Measurements from ENCODE around the gene SEMA4B.

Gene SEMA4B

GRCh38 chr15:90202929-90203328 is 1.8 kb downstream of the SEMA4B start:
- ChIA-PET CTCF (interaction anchor here (0.5 to 1.6 kb wide), 2 partner anchors 18 to 306 kb away, joined by 4 to 5 read pairs; no protein-coding TSS in a partner anchor), POLR2A (no interaction called here)
- TF ChIP-seq TARDBP (IDR thresholded peaks at IDR 0.05) (no peak), ELF4 (IDR thresholded peaks at IDR 0.05) (no peak), ARNT (IDR thresholded peaks at IDR 0.05) (no peak)
- no peak for DNase-seq (ENCODE audit: extremely low spot score)

- ChIA-PET CTCF (interaction anchor here (0.5 to 1.6 kb wide), 2 partner anchors 18 to 306 kb away, joined by 4 to 5 read pairs; no protein-coding TSS in a partner anchor), POLR2A (no interaction called here)
- no peak for TF ChIP-seq TARDBP (IDR thresholded peaks at IDR 0.05)
- no peak for TF ChIP-seq PKNOX1 (IDR thresholded peaks at IDR 0.05)
- DNase-seq (ENCODE audit: extremely low spot score): no peak
Measured at GRCh38 chr15:90203473-90203872, 2.3 kb downstream of the SEMA4B start.

GRCh38 chr15:90203922-90204321 is 2.8 kb downstream of the SEMA4B start:
- no peak for DNase-seq (ENCODE audit: extremely low spot score)
- ChIA-PET POLR2A (no interaction called here), CTCF (interaction anchor here (1.6 kb wide), 1 partner anchor 17 kb away, joined by 5 read pairs; no protein-coding TSS in a partner anchor)
- no peak for TF ChIP-seq FOXA1 (IDR thresholded peaks at IDR 0.05)

GRCh38 chr15:90205050-90205848 is 4.1 kb downstream of the SEMA4B start:
- ChIA-PET POLR2A (no interaction called here), CTCF (no interaction called here)
- DNase-seq (ENCODE audit: extremely low spot score): no peak
- TF ChIP-seq ELF4 (IDR thresholded peaks at IDR 0.05): no peak

- POLR2A ChIA-PET: no interaction called here
- DNase-seq (ENCODE audit: extremely low spot score): no peak
- CTCF ChIA-PET: no interaction called here
- no peak for TF ChIP-seq L3MBTL2 (conservative IDR thresholded peaks at IDR 0.05)
- no peak for TF ChIP-seq ZNF384 (IDR thresholded peaks at IDR 0.05)
- TF ChIP-seq ARNT (IDR thresholded peaks at IDR 0.05): no peak
- TF ChIP-seq FOXM1 (IDR thresholded peaks at IDR 0.05; ENCODE audit: borderline replicate concordance): no peak
- no peak for TF ChIP-seq TARDBP (IDR thresholded peaks at IDR 0.05)
- TF ChIP-seq SP1 (IDR thresholded peaks at IDR 0.05): no peak
- no peak for TF ChIP-seq BHLHE40 (IDR thresholded peaks at IDR 0.05; ENCODE audit: borderline replicate concordance)
- TF ChIP-seq FOXK2 (IDR thresholded peaks at IDR 0.05): no peak
- TF ChIP-seq CTBP1 (IDR thresholded peaks at IDR 0.05; ENCODE audit: borderline replicate concordance): no peak
- TF ChIP-seq PKNOX1 (IDR thresholded peaks at IDR 0.05): no peak
- no peak for TF ChIP-seq ELF4 (IDR thresholded peaks at IDR 0.05)
- no peak for TF ChIP-seq FOXA1 (IDR thresholded peaks at IDR 0.05)
- no peak for TF ChIP-seq HDGF (IDR thresholded peaks at IDR 0.05; ENCODE audit: borderline replicate concordance)
- TF ChIP-seq SUZ12 (IDR thresholded peaks at IDR 0.05): no peak
- TF ChIP-seq LEF1 (IDR thresholded peaks at IDR 0.05; ENCODE audit: borderline replicate concordance): no peak
- no peak for TF ChIP-seq NFRKB (IDR thresholded peaks at IDR 0.05)
Measured at GRCh38 chr15:90205886-90206285, 4.8 kb downstream of the SEMA4B start.

- ChIA-PET POLR2A (no interaction called here), CTCF (no interaction called here)
- no peak for TF ChIP-seq CTBP1 (IDR thresholded peaks at IDR 0.05; ENCODE audit: borderline replicate concordance)
- TF ChIP-seq PKNOX1 (IDR thresholded peaks at IDR 0.05): no peak
- TF ChIP-seq LEF1 (IDR thresholded peaks at IDR 0.05; ENCODE audit: borderline replicate concordance): no peak
- TF ChIP-seq FOXK2 (IDR thresholded peaks at IDR 0.05): no peak
- no peak for TF ChIP-seq ELF4 (IDR thresholded peaks at IDR 0.05)
- no peak for TF ChIP-seq SP1 (IDR thresholded peaks at IDR 0.05)
- TF ChIP-seq HDGF (IDR thresholded peaks at IDR 0.05; ENCODE audit: borderline replicate concordance): no peak
- TF ChIP-seq TARDBP (IDR thresholded peaks at IDR 0.05): no peak
- TF ChIP-seq L3MBTL2 (conservative IDR thresholded peaks at IDR 0.05): no peak
- TF ChIP-seq FOXA1 (IDR thresholded peaks at IDR 0.05): no peak
- DNase-seq (ENCODE audit: extremely low spot score): no peak
Measured at GRCh38 chr15:90207252-90207651, 6.1 kb downstream of the SEMA4B start.

- CTCF ChIA-PET: interaction anchor here (1.8 kb wide), 1 partner anchor 13 kb away, joined by 6 read pairs; no protein-coding TSS in a partner anchor
- TF ChIP-seq SUZ12 (IDR thresholded peaks at IDR 0.05) (no peak), HDGF (IDR thresholded peaks at IDR 0.05; ENCODE audit: borderline replicate concordance) (no peak), SP1 (IDR thresholded peaks at IDR 0.05) (no peak), ARNT (IDR thresholded peaks at IDR 0.05) (no peak), FOXM1 (IDR thresholded peaks at IDR 0.05; ENCODE audit: borderline replicate concordance) (no peak), NFRKB (IDR thresholded peaks at IDR 0.05) (no peak), FOXA1 (IDR thresholded peaks at IDR 0.05) (no peak), PKNOX1 (IDR thresholded peaks at IDR 0.05) (no peak), CTBP1 (IDR thresholded peaks at IDR 0.05; ENCODE audit: borderline replicate concordance) (no peak), BHLHE40 (IDR thresholded peaks at IDR 0.05; ENCODE audit: borderline replicate concordance) (no peak), TARDBP (IDR thresholded peaks at IDR 0.05) (no peak), LEF1 (IDR thresholded peaks at IDR 0.05; ENCODE audit: borderline replicate concordance) (no peak), FOXK2 (IDR thresholded peaks at IDR 0.05) (no peak), L3MBTL2 (conservative IDR thresholded peaks at IDR 0.05) (no peak), ZNF384 (IDR thresholded peaks at IDR 0.05) (no peak), ELF4 (IDR thresholded peaks at IDR 0.05) (no peak)
- DNase-seq (ENCODE audit: extremely low spot score): no peak
- POLR2A ChIA-PET: no interaction called here
Measured at GRCh38 chr15:90208356-90208755, 7.2 kb downstream of the SEMA4B start.
